Measurements from ENCODE around the gene SRSF3.

The SRSF3 gene

GRCh38 chr6:36621371-36621855 lies 27.3 kb downstream of the SRSF3 start:
- in situ Hi-C loops (cut with MboI; ENCODE audit: low sequenced_read_pairs): loop anchor here (5.0 kb wide), 1 partner anchor 61 kb away; no protein-coding TSS in a partner anchor

- in situ Hi-C loops (cut with MboI; ENCODE audit: low sequenced_read_pairs): loop anchor here (5.0 kb wide), 1 partner anchor 59 kb away; no protein-coding TSS in a partner anchor
Measured at GRCh38 chr6:36622901-36623546, 28.9 kb downstream of the SRSF3 start.

- in situ Hi-C loops (cut with MboI; ENCODE audit: low sequenced_read_pairs): loop anchor here (5.0 kb wide), 1 partner anchor 58 kb away; no protein-coding TSS in a partner anchor
Measured at GRCh38 chr6:36623547-36624459, 29.6 kb downstream of the SRSF3 start.

- in situ Hi-C loops (cut with MboI; ENCODE audit: low sequenced_read_pairs): loop anchor here (5.0 kb wide), 1 partner anchor 58 kb away; no protein-coding TSS in a partner anchor
Measured at GRCh38 chr6:36624461-36625157, 30.4 kb downstream of the SRSF3 start.

GRCh38 chr6:36625158-36625919 lies 31.2 kb downstream of the SRSF3 start:
- in situ Hi-C loops (cut with MboI; ENCODE audit: low sequenced_read_pairs): no loop called here

- in situ Hi-C loops (cut with MboI; ENCODE audit: low sequenced_read_pairs): no loop called here
Measured at GRCh38 chr6:36626636-36627035, 32.5 kb downstream of the SRSF3 start.

- in situ Hi-C loops (cut with MboI; ENCODE audit: low sequenced_read_pairs): no loop called here
Measured at GRCh38 chr6:36627141-36627540, 33.0 kb downstream of the SRSF3 start.

GRCh38 chr6:36627801-36628246 lies 33.7 kb downstream of the SRSF3 start:
- in situ Hi-C loops (cut with MboI; ENCODE audit: low sequenced_read_pairs): no loop called here

- in situ Hi-C loops (cut with MboI; ENCODE audit: low sequenced_read_pairs): no loop called here
Measured at GRCh38 chr6:36629784-36630183, 35.6 kb downstream of the SRSF3 start.

GRCh38 chr6:36631326-36632011 lies 37.3 kb downstream of the SRSF3 start:
- in situ Hi-C loops (cut with MboI; ENCODE audit: low sequenced_read_pairs): no loop called here

- in situ Hi-C loops (cut with MboI; ENCODE audit: low sequenced_read_pairs): no loop called here
Measured at GRCh38 chr6:36633370-36633769, 39.2 kb downstream of the SRSF3 start.

- in situ Hi-C loops (cut with MboI; ENCODE audit: low sequenced_read_pairs): no loop called here
Measured at GRCh38 chr6:36633915-36634314, 39.8 kb downstream of the SRSF3 start.

GRCh38 chr6:36634317-36635108 lies 40.4 kb downstream of the SRSF3 start:
- in situ Hi-C loops (cut with MboI; ENCODE audit: low sequenced_read_pairs): no loop called here

GRCh38 chr6:36636283-36636682 lies 42.1 kb downstream of the SRSF3 start:
- in situ Hi-C loops (cut with MboI; ENCODE audit: low sequenced_read_pairs): no loop called here

- in situ Hi-C loops (cut with MboI; ENCODE audit: low sequenced_read_pairs): no loop called here
Measured at GRCh38 chr6:36636687-36637418, 42.7 kb downstream of the SRSF3 start.

- in situ Hi-C loops (cut with MboI; ENCODE audit: low sequenced_read_pairs): no loop called here
Measured at GRCh38 chr6:36638579-36638978, 44.4 kb downstream of the SRSF3 start.

GRCh38 chr6:36639171-36639808 lies 45.1 kb downstream of the SRSF3 start:
- in situ Hi-C loops (cut with MboI; ENCODE audit: low sequenced_read_pairs): no loop called here

GRCh38 chr6:36641543-36641942 lies 47.4 kb downstream of the SRSF3 start:
- in situ Hi-C loops (cut with MboI; ENCODE audit: low sequenced_read_pairs): no loop called here
